GM04503 (cell line): ENCODE results near the gene USP15.
"Not testable (repeated sequence)": the region's sequence is repeated elsewhere in the genome, so short reads cannot be mapped to it uniquely, and the experiment has no call there.

Source experiments
- DNase-seq: peaks from one replicate; pipeline ENCODE4 v3.0.0-alpha.2; 2012; ENCODE audit warnings: low read depth

Gene USP15

GRCh38 chr12:62455429-62455828 lies 195.2 kb downstream of the USP15 start:
- DNase-seq = not testable (repeated sequence)

- no peak for DNase-seq
Observed at GRCh38 chr12:62458626-62459025, 198.4 kb downstream of the USP15 start.

GRCh38 chr12:62459976-62460375 lies 199.8 kb downstream of the USP15 start:
- no peak for DNase-seq

DNA sequence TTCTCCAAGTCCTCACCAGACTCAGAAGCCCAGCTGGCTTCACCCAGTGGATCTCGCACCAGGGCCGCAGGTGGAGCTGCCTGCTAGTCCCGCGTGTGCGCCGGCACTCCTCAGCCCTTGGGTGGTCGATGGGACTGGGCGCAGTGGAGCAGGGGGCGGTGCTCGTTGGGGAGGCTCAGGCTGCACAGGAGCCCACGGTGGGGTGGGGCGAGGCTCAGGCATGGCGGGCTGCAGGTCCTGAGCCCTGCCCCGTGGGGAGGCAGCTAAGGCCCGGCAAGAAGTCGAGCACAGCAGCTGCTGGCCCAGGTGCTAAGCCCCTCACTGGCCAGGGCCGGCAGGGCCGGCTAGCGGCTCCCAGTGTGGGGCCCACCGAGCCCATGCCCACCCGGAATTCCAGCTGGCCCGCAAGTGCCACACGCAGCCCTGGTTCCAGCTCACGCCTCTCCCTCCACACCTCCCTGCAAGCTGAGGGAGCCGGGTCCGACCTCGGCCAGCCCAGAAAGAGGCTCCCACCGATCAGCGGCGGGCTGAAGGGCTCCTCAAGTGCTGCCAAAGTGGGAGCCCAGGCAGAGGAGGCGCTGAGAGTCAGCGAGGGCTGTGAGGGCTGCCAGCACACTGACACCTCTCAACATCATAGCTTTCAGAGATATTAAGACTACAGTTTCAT lies 201.1 kb downstream of the USP15 start:
- not testable (repeated sequence) for DNase-seq

DNA sequence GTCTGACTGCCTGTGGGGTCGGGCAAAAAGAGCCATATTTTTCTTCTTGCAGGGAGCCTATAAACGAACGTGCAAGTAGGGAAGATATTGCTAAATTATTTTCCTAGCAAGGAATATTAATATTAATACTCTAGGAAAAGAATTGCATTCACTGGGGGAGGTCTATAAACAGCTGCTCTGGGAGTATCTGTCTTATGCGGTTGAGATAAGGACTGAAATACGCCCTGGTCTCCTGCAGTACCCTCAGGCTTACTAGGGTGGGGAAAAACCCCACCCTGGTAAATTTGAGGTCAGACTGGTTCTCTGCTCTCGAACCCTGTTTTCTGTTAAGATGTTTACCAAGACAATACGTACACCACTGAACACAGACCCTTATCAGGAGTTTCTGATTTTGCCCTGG lies 203.0 kb downstream of the USP15 start:
- DNase-seq = not testable (repeated sequence)
